ENCODE results near the gene FSTL4.

DNA sequence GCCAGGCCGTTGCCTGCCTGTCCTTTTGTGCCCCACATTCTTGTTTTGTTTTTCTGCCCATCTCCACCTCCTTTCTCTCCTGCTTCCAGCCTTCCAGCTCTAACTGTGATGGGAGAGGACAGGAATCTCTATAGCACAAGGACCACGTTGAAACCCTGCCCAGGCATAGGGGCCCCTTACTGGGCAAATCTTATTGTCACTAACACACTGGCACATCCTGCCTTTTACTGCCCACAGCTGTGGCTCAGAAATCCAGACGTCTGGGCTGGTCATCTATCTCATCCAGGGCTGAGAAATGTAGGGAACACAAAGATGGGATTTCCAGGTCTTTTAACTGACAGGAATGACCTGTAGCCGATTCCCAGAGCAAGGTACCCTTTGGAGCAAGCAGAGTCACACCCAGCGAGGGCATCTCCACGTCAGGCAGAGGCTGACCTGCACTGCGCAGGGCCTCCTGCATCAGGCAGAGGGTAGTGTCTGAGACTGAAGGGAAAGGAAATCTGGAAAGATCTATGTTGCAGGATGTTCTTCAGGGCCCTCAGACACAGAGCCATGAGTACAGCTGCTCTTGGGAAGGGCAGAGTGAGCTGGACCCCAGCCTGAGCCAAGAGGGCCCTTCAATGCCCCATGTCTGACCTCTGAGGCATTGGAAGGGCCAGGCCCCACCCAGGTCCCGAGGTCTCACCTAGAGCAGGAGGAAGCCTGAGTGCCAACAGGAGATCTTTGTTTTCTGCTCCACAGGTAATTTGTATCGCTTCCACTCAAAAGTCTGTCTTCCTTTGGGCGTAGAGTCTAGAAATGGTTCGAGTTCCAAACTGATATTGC, 278.8 kb downstream of the FSTL4 start:
- TF ChIP-seq, protein P1, sequence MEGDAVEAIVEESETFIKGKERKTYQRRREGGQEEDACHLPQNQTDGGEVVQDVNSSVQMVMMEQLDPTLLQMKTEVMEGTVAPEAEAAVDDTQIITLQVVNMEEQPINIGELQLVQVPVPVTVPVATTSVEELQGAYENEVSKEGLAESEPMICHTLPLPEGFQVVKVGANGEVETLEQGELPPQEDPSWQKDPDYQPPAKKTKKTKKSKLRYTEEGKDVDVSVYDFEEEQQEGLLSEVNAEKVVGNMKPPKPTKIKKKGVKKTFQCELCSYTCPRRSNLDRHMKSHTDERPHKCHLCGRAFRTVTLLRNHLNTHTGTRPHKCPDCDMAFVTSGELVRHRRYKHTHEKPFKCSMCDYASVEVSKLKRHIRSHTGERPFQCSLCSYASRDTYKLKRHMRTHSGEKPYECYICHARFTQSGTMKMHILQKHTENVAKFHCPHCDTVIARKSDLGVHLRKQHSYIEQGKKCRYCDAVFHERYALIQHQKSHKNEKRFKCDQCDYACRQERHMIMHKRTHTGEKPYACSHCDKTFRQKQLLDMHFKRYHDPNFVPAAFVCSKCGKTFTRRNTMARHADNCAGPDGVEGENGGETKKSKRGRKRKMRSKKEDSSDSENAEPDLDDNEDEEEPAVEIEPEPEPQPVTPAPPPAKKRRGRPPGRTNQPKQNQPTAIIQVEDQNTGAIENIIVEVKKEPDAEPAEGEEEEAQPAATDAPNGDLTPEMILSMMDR (IDR thresholded peaks at IDR 0.05), result no peak
- TF ChIP-seq EP300 (IDR thresholded peaks at IDR 0.05) (no peak), POLR2AphosphoS5 (IDR thresholded peaks at IDR 0.05) (no peak), POLR2A (IDR thresholded peaks at IDR 0.05) (no peak)

Data from upper lobe of left lung (tissue), 4 donors.